ENCODE results near the gene SYNE2.

SYNE2 gene

GRCh38 chr14:64186231-64187129 is 333.7 kb downstream of the SYNE2 start:
- H3K4me3 ChIP-seq (ENCODE audit: low read depth, low read length), result no peak overlapping the region
- TF ChIP-seq CTCF (IDR thresholded peaks at IDR 0.05; ENCODE audit: low read depth, low read length), result no peak
- DNase-seq (ENCODE audit: low read depth, low spot score), result no peak
- in situ Hi-C loops (cut with HindIII; ENCODE audit: low sequenced_read_pairs), result no loop called here

GRCh38 chr14:64187331-64187730 is 334.5 kb downstream of the SYNE2 start:
- DNase-seq (ENCODE audit: low read depth, low spot score), result no peak
- no peak overlapping the region for H3K4me3 ChIP-seq (ENCODE audit: low read depth, low read length)
- in situ Hi-C loops (cut with HindIII; ENCODE audit: low sequenced_read_pairs), result no loop called here
- TF ChIP-seq CTCF (IDR thresholded peaks at IDR 0.05; ENCODE audit: low read depth, low read length), result no peak

- no peak for TF ChIP-seq CTCF (IDR thresholded peaks at IDR 0.05; ENCODE audit: low read depth, low read length)
- in situ Hi-C loops (cut with HindIII; ENCODE audit: low sequenced_read_pairs), result no loop called here
- no peak for DNase-seq (ENCODE audit: low read depth, low spot score)
- H3K4me3 ChIP-seq (ENCODE audit: low read depth, low read length), result no peak overlapping the region
These were observed 338.2 kb downstream of the SYNE2 start for GRCh38 chr14:64190974-64191502.

GRCh38 chr14:64191756-64192155 is 339.0 kb downstream of the SYNE2 start:
- peak; percentile 83 for DNase-seq (ENCODE audit: low read depth, low spot score)
- in situ Hi-C loops (cut with HindIII; ENCODE audit: low sequenced_read_pairs), result no loop called here

GRCh38 chr14:64193821-64194220 is 341.0 kb downstream of the SYNE2 start:
- H3K4me3 ChIP-seq (ENCODE audit: low read depth, low read length), result no peak overlapping the region
- no peak for TF ChIP-seq CTCF (IDR thresholded peaks at IDR 0.05; ENCODE audit: low read depth, low read length)
- DNase-seq (ENCODE audit: low read depth, low spot score), result no peak
- in situ Hi-C loops (cut with HindIII; ENCODE audit: low sequenced_read_pairs), result no loop called here

More at GRCh38 chr14:64191756-64192155, 339.0 kb downstream of the SYNE2 start:
- H3K4me3 ChIP-seq (ENCODE audit: low read depth, low read length), result no peak overlapping the region
- no peak for TF ChIP-seq CTCF (IDR thresholded peaks at IDR 0.05; ENCODE audit: low read depth, low read length)

GRCh38 chr14:64194404-64194803 is 341.6 kb downstream of the SYNE2 start:
- no peak for TF ChIP-seq CTCF (IDR thresholded peaks at IDR 0.05; ENCODE audit: low read depth, low read length)
- no peak for DNase-seq (ENCODE audit: low read depth, low spot score)
- H3K4me3 ChIP-seq (ENCODE audit: low read depth, low read length), result no peak overlapping the region
- in situ Hi-C loops (cut with HindIII; ENCODE audit: low sequenced_read_pairs), result no loop called here

Data from astrocyte of the spinal cord (primary cell).